ENCODE results near the gene MET.

- TF ChIP-seq POLR2A (IDR thresholded peaks at IDR 0.05; ENCODE audit: low read length) (no peak), GATA1 (IDR thresholded peaks at IDR 0.05; ENCODE audit: low read depth, low read length) (no peak)
Measured at GRCh38 chr7:116811768-116812167, 139.8 kb downstream of the MET start.

Measured in erythroblast (primary cell).